ENCODE results near the gene LRBA. TPM values are rescaled to one million over a fixed set of nuclear protein-coding genes. Genes with fewer than 3 reads are reported as not detected.
"Not testable (repeated sequence)": the region's sequence is repeated elsewhere in the genome, so short reads cannot be mapped to it uniquely, and the experiment has no call there.

The LRBA gene
- total and polyA plus RNA-seq, 2 donors (not counting 1 experiment from before 2014, with no cell fraction given) = 16.4 to 36.7 TPM

GRCh38 chr4:150953916-150954315 lies 61.2 kb downstream of the LRBA start:
- H3K9ac ChIP-seq (ENCODE audit: insufficient read depth, low read length); H3K79me2 ChIP-seq (ENCODE audit: control insufficient read depth, insufficient read depth, low read length); DNase-seq (ENCODE audit: low read depth in 2 of 2); H3K9me3 ChIP-seq (ENCODE audit: control insufficient read depth, insufficient read depth, low read depth, low read length); H4K20me1 ChIP-seq (ENCODE audit: control insufficient read depth, extremely low read depth, insufficient read depth, low read length); H3K4me3 ChIP-seq (replicated peaks in 1 of 4; ENCODE audit: control extremely low read depth in 1 of 4, insufficient read depth in 1 of 4, low read depth in 3 of 4, low read length in 4 of 4); H3K27ac ChIP-seq (ENCODE audit: insufficient read depth, low read length); H3K36me3 ChIP-seq (ENCODE audit: control insufficient read depth, insufficient read depth, low read length); H2AFZ ChIP-seq (ENCODE audit: low read length); H3K27me3 ChIP-seq (ENCODE audit: control insufficient read depth, insufficient read depth, low read length); H3K4me1 ChIP-seq (ENCODE audit: control insufficient read depth, extremely low read depth, insufficient read depth, low read length); H3K4me2 ChIP-seq (ENCODE audit: extremely low read depth, insufficient read depth, low read length): not testable (repeated sequence)

GRCh38 chr4:150952167-150952845 lies 62.8 kb downstream of the LRBA start:
- no peaks in the 10 kb centered on the region for H3K79me2 ChIP-seq (ENCODE audit: control insufficient read depth, insufficient read depth, low read length)
- H3K9ac ChIP-seq (ENCODE audit: insufficient read depth, low read length) = no peak overlapping the region
- H3K27me3 ChIP-seq (ENCODE audit: control insufficient read depth, insufficient read depth, low read length) = no peaks in the 10 kb centered on the region
- no peak for DNase-seq (ENCODE audit: low read depth in 2 of 2)
- H3K36me3 ChIP-seq (ENCODE audit: control insufficient read depth, insufficient read depth, low read length) = no peaks in the 10 kb centered on the region
- no peaks in the 10 kb centered on the region for H3K4me1 ChIP-seq (ENCODE audit: control insufficient read depth, extremely low read depth, insufficient read depth, low read length)
- no peak overlapping the region for H3K4me2 ChIP-seq (ENCODE audit: extremely low read depth, insufficient read depth, low read length)
- H3K27ac ChIP-seq (ENCODE audit: insufficient read depth, low read length) = no peak overlapping the region
- no peaks in the 10 kb centered on the region for H4K20me1 ChIP-seq (ENCODE audit: control insufficient read depth, extremely low read depth, insufficient read depth, low read length)
- TF ChIP-seq CTCF (conservative IDR thresholded peaks at IDR 0.05 in 1 of 2, IDR thresholded peaks at IDR 0.05 in 1 of 2; ENCODE audit: low read depth in 1 of 2, low read length in 2 of 2) (no peak), EZH2 (IDR thresholded peaks at IDR 0.05; ENCODE audit: low read length, missing control alignments) (no peak)
- no peak overlapping the region for H3K4me3 ChIP-seq (replicated peaks in 1 of 4; ENCODE audit: control extremely low read depth in 1 of 4, insufficient read depth in 1 of 4, low read depth in 3 of 4, low read length in 4 of 4)
- H3K9me3 ChIP-seq (ENCODE audit: control insufficient read depth, insufficient read depth, low read depth, low read length) = no peaks in the 10 kb centered on the region
- H2AFZ ChIP-seq (ENCODE audit: low read length) = no peak overlapping the region

GRCh38 chr4:150950657-150951288 lies 64.3 kb downstream of the LRBA start:
- no peak overlapping the region for H3K27ac ChIP-seq (ENCODE audit: insufficient read depth, low read length)
- H3K27me3 ChIP-seq (ENCODE audit: control insufficient read depth, insufficient read depth, low read length) = no peaks in the 10 kb centered on the region
- H3K9me3 ChIP-seq (ENCODE audit: control insufficient read depth, insufficient read depth, low read depth, low read length) = no peaks in the 10 kb centered on the region
- H3K9ac ChIP-seq (ENCODE audit: insufficient read depth, low read length) = no peak overlapping the region
- TF ChIP-seq CTCF (conservative IDR thresholded peaks at IDR 0.05 in 1 of 2, IDR thresholded peaks at IDR 0.05 in 1 of 2; ENCODE audit: low read depth in 1 of 2, low read length in 2 of 2) (no peak), EZH2 (IDR thresholded peaks at IDR 0.05; ENCODE audit: low read length, missing control alignments) (no peak)
- H2AFZ ChIP-seq (ENCODE audit: low read length) = no peak overlapping the region
- H3K4me1 ChIP-seq (ENCODE audit: control insufficient read depth, extremely low read depth, insufficient read depth, low read length) = no peaks in the 10 kb centered on the region
- H3K79me2 ChIP-seq (ENCODE audit: control insufficient read depth, insufficient read depth, low read length) = no peaks in the 10 kb centered on the region
- no peak overlapping the region for H3K4me3 ChIP-seq (replicated peaks in 1 of 4; ENCODE audit: control extremely low read depth in 1 of 4, insufficient read depth in 1 of 4, low read depth in 3 of 4, low read length in 4 of 4)
- H4K20me1 ChIP-seq (ENCODE audit: control insufficient read depth, extremely low read depth, insufficient read depth, low read length) = no peaks in the 10 kb centered on the region
- peak; percentile 27 to 42 for DNase-seq (ENCODE audit: low read depth in 2 of 2)
- H3K36me3 ChIP-seq (ENCODE audit: control insufficient read depth, insufficient read depth, low read length) = no peaks in the 10 kb centered on the region
- H3K4me2 ChIP-seq (ENCODE audit: extremely low read depth, insufficient read depth, low read length) = no peak overlapping the region

All from fibroblast of lung (primary cell).